ENCODE data around the gene CRYZL1.
A peak's percentile ranks its signal among the peaks of the same experiment; 100 is the strongest.

CRYZL1 gene

GRCh38 chr21:33662046-33662445 is 20.5 kb upstream of the CRYZL1 start:
- Histone ChIP-seq H3K27ac (ENCODE audit: low read depth, low read length, severe bottlenecking) (no peak overlapping the region), H3K36me3 (ENCODE audit: control insufficient read depth, insufficient read depth, low read length) (peaks cover 5% of the 10 kb centered on the region), H3K4me1 (ENCODE audit: control insufficient read depth, insufficient read depth, low read length, poor library complexity, severe bottlenecking) (peaks cover 23% of the 10 kb centered on the region), H3K4me3 (ENCODE audit: extremely low read depth, insufficient read depth, low read length, poor library complexity, severe bottlenecking) (no peak overlapping the region), H3K9me3 (ENCODE audit: control insufficient read depth, low read length) (peaks cover 3% of the 10 kb centered on the region)
- 72 to 84% methylated on average over 2 to 3 of the region's 3 CpGs for WGBS, 2 experiments (ENCODE audit: insufficient coverage in 2 of 2)

- no peak overlapping the region for H3K4me3 ChIP-seq (ENCODE audit: extremely low read depth, insufficient read depth, low read length, poor library complexity, severe bottlenecking)
- peaks cover 3% of the 10 kb centered on the region for H3K9me3 ChIP-seq (ENCODE audit: control insufficient read depth, low read length)
- no peak overlapping the region for H3K27ac ChIP-seq (ENCODE audit: low read depth, low read length, severe bottlenecking)
- H3K36me3 ChIP-seq (ENCODE audit: control insufficient read depth, insufficient read depth, low read length), result peaks cover 5% of the 10 kb centered on the region
- no CpG with 5 or more reads among the region's 1 CpG for WGBS, 2 experiments (ENCODE audit: insufficient coverage in 2 of 2)
- H3K4me1 ChIP-seq (ENCODE audit: control insufficient read depth, insufficient read depth, low read length, poor library complexity, severe bottlenecking), result peaks cover 27% of the 10 kb centered on the region
Observed at GRCh38 chr21:33661146-33661545, 19.6 kb upstream of the CRYZL1 start.

- Histone ChIP-seq H3K4me1 (ENCODE audit: control insufficient read depth, insufficient read depth, low read length, poor library complexity, severe bottlenecking) (peaks cover 27% of the 10 kb centered on the region), H3K27ac (ENCODE audit: low read depth, low read length, severe bottlenecking) (no peak overlapping the region), H3K36me3 (ENCODE audit: control insufficient read depth, insufficient read depth, low read length) (peaks cover 5% of the 10 kb centered on the region), H3K4me3 (ENCODE audit: extremely low read depth, insufficient read depth, low read length, poor library complexity, severe bottlenecking) (no peak overlapping the region), H3K9me3 (ENCODE audit: control insufficient read depth, low read length) (peaks cover 3% of the 10 kb centered on the region)
- 92 to 100% methylated on average over 1 of the region's 1 CpG for WGBS, 2 experiments (ENCODE audit: insufficient coverage in 2 of 2)
Observed at GRCh38 chr21:33660406-33660805, 18.9 kb upstream of the CRYZL1 start.

- no CpG with 5 or more reads among the region's 1 CpG for WGBS, 2 experiments (ENCODE audit: insufficient coverage in 2 of 2)
- no peak overlapping the region for H3K27ac ChIP-seq (ENCODE audit: low read depth, low read length, severe bottlenecking)
- peaks cover 5% of the 10 kb centered on the region for H3K36me3 ChIP-seq (ENCODE audit: control insufficient read depth, insufficient read depth, low read length)
- H3K9me3 ChIP-seq (ENCODE audit: control insufficient read depth, low read length), result peaks cover 3% of the 10 kb centered on the region
- H3K4me3 ChIP-seq (ENCODE audit: extremely low read depth, insufficient read depth, low read length, poor library complexity, severe bottlenecking), result no peak overlapping the region
- peaks cover 33% of the 10 kb centered on the region for H3K4me1 ChIP-seq (ENCODE audit: control insufficient read depth, insufficient read depth, low read length, poor library complexity, severe bottlenecking)
Observed at GRCh38 chr21:33659568-33659949, 18.0 kb upstream of the CRYZL1 start.

- no peak overlapping the region for H3K4me3 ChIP-seq (ENCODE audit: extremely low read depth, insufficient read depth, low read length, poor library complexity, severe bottlenecking)
- WGBS, 2 experiments (ENCODE audit: insufficient coverage in 2 of 2), result 91 to 93% methylated on average over 6 of the region's 7 CpGs
- H3K4me1 ChIP-seq (ENCODE audit: control insufficient read depth, insufficient read depth, low read length, poor library complexity, severe bottlenecking), result peaks cover 37% of the 10 kb centered on the region
- H3K36me3 ChIP-seq (ENCODE audit: control insufficient read depth, insufficient read depth, low read length), result peaks cover 10% of the 10 kb centered on the region
- H3K9me3 ChIP-seq (ENCODE audit: control insufficient read depth, low read length), result peaks cover 3% of the 10 kb centered on the region
- H3K27ac ChIP-seq (ENCODE audit: low read depth, low read length, severe bottlenecking), result no peak overlapping the region
Observed at GRCh38 chr21:33658919-33659567, 17.5 kb upstream of the CRYZL1 start.

GRCh38 chr21:33657124-33657820 is 15.7 kb upstream of the CRYZL1 start:
- H3K9me3 ChIP-seq (ENCODE audit: control insufficient read depth, low read length), result peaks cover 3% of the 10 kb centered on the region
- H3K36me3 ChIP-seq (ENCODE audit: control insufficient read depth, insufficient read depth, low read length), result peaks cover 26% of the 10 kb centered on the region
- WGBS, 2 experiments (ENCODE audit: insufficient coverage in 2 of 2), result 80 to 81% methylated on average over 5 to 7 of the region's 8 CpGs
- peaks cover 37% of the 10 kb centered on the region for H3K4me1 ChIP-seq (ENCODE audit: control insufficient read depth, insufficient read depth, low read length, poor library complexity, severe bottlenecking)
- no peak overlapping the region for H3K4me3 ChIP-seq (ENCODE audit: extremely low read depth, insufficient read depth, low read length, poor library complexity, severe bottlenecking)
- H3K27ac ChIP-seq (ENCODE audit: low read depth, low read length, severe bottlenecking), result peak overlapping the region; percentile 62

- Histone ChIP-seq H3K4me3 (ENCODE audit: extremely low read depth, insufficient read depth, low read length, poor library complexity, severe bottlenecking) (no peak overlapping the region), H3K4me1 (ENCODE audit: control insufficient read depth, insufficient read depth, low read length, poor library complexity, severe bottlenecking) (peaks cover 43% of the 10 kb centered on the region), H3K36me3 (ENCODE audit: control insufficient read depth, insufficient read depth, low read length) (peaks cover 27% of the 10 kb centered on the region), H3K27ac (ENCODE audit: low read depth, low read length, severe bottlenecking) (peak overlapping the region; percentile 89), H3K9me3 (ENCODE audit: control insufficient read depth, low read length) (no peaks in the 10 kb centered on the region)
- WGBS, 2 experiments (ENCODE audit: insufficient coverage in 2 of 2), result 63 to 69% methylated on average over 6 to 7 of the region's 8 CpGs
Observed at GRCh38 chr21:33655588-33656221, 14.2 kb upstream of the CRYZL1 start.

GRCh38 chr21:33654412-33654811 is 12.9 kb upstream of the CRYZL1 start:
- H3K27ac ChIP-seq (ENCODE audit: low read depth, low read length, severe bottlenecking), result peak overlapping the region; percentile 89
- 89 to 100% methylated on average over 2 of the region's 4 CpGs for WGBS, 2 experiments (ENCODE audit: insufficient coverage in 2 of 2)

GRCh38 chr21:33651965-33652680 is 10.6 kb upstream of the CRYZL1 start:
- WGBS, 2 experiments (ENCODE audit: insufficient coverage in 2 of 2), result 62 to 63% methylated on average over 4 of the region's 8 CpGs
- Histone ChIP-seq H3K4me3 (ENCODE audit: extremely low read depth, insufficient read depth, low read length, poor library complexity, severe bottlenecking) (no peak overlapping the region), H3K36me3 (ENCODE audit: control insufficient read depth, insufficient read depth, low read length) (peaks cover 28% of the 10 kb centered on the region), H3K9me3 (ENCODE audit: control insufficient read depth, low read length) (no peaks in the 10 kb centered on the region), H3K4me1 (ENCODE audit: control insufficient read depth, insufficient read depth, low read length, poor library complexity, severe bottlenecking) (peaks cover 36% of the 10 kb centered on the region), H3K27ac (ENCODE audit: low read depth, low read length, severe bottlenecking) (no peak overlapping the region)

More at GRCh38 chr21:33654412-33654811, 12.9 kb upstream of the CRYZL1 start:
- H3K9me3 ChIP-seq (ENCODE audit: control insufficient read depth, low read length), result no peaks in the 10 kb centered on the region
- H3K36me3 ChIP-seq (ENCODE audit: control insufficient read depth, insufficient read depth, low read length), result peaks cover 22% of the 10 kb centered on the region
- H3K4me3 ChIP-seq (ENCODE audit: extremely low read depth, insufficient read depth, low read length, poor library complexity, severe bottlenecking), result no peak overlapping the region
- peaks cover 50% of the 10 kb centered on the region for H3K4me1 ChIP-seq (ENCODE audit: control insufficient read depth, insufficient read depth, low read length, poor library complexity, severe bottlenecking)

- Histone ChIP-seq H3K36me3 (ENCODE audit: control insufficient read depth, insufficient read depth, low read length) (peaks cover 28% of the 10 kb centered on the region), H3K4me3 (ENCODE audit: extremely low read depth, insufficient read depth, low read length, poor library complexity, severe bottlenecking) (no peak overlapping the region), H3K4me1 (ENCODE audit: control insufficient read depth, insufficient read depth, low read length, poor library complexity, severe bottlenecking) (peaks cover 27% of the 10 kb centered on the region), H3K9me3 (ENCODE audit: control insufficient read depth, low read length) (no peaks in the 10 kb centered on the region), H3K27ac (ENCODE audit: low read depth, low read length, severe bottlenecking) (no peak overlapping the region)
- 83 to 92% methylated on average over 3 to 6 of the region's 7 CpGs for WGBS, 2 experiments (ENCODE audit: insufficient coverage in 2 of 2)
Observed at GRCh38 chr21:33650929-33651509, 9.5 kb upstream of the CRYZL1 start.

Measured in mesodermal cell (in vitro differentiated cells).